Measurements from ENCODE around the gene AK6. TPM values are rescaled to one million over a fixed set of nuclear protein-coding genes. Genes with fewer than 3 reads are reported as not detected.
A peak's percentile ranks its signal among the peaks of the same experiment; 100 is the strongest.

The AK6 gene
- total RNA-seq, 1 experiment from 2014 or later, result 40.8 TPM

- Histone ChIP-seq H3K27me3 (ENCODE audit: insufficient read depth, low read length) (no peaks in the 10 kb centered on the region), H3K56ac (ENCODE audit: insufficient read length, low read depth, low read length) (no peak overlapping the region), H3T11ph (ENCODE audit: low read length) (no peak overlapping the region), H3K4me2 (ENCODE audit: insufficient read depth, insufficient read length, low read length) (no peak overlapping the region), H2BK15ac (ENCODE audit: low read depth, low read length) (no peak overlapping the region), H3K23ac (ENCODE audit: insufficient read length, low read depth, low read length) (no peak overlapping the region), H3K23me2 (ENCODE audit: insufficient read length, low read depth, low read length, poor library complexity, severe bottlenecking) (no peaks in the 10 kb centered on the region), H4K20me1 (ENCODE audit: control insufficient read depth, insufficient read depth, insufficient read length) (no peaks in the 10 kb centered on the region), H3K79me2 (ENCODE audit: insufficient read depth, low read length) (peaks cover 6% of the 10 kb centered on the region; the same call in 1 of the 2 replicates), H2BK12ac (ENCODE audit: insufficient read length, low read depth, low read length) (no peak overlapping the region), H3K4ac (ENCODE audit: low read depth, low read length) (no peak overlapping the region), H4K5ac (ENCODE audit: insufficient read length, low read depth, low read length) (no peak overlapping the region), H2BK20ac (ENCODE audit: low read depth, low read length, poor library complexity, severe bottlenecking) (no peak overlapping the region), H3K14ac (ENCODE audit: insufficient read depth, low read length) (no peak overlapping the region), H3K18ac (ENCODE audit: insufficient read length, low read depth, low read length) (no peak overlapping the region), H4K91ac (ENCODE audit: insufficient read length, low read depth, low read length) (no peak overlapping the region), H3K79me1 (ENCODE audit: insufficient read depth, low read depth, low read length, poor library complexity, severe bottlenecking) (no peaks in the 10 kb centered on the region), H2BK5ac (ENCODE audit: insufficient read length, low read length) (no peak overlapping the region), H2AK5ac (ENCODE audit: insufficient read length, low read length) (no peak overlapping the region), H2AFZ (ENCODE audit: low read length) (no peak overlapping the region), H3K9ac (ENCODE audit: extremely low read depth, insufficient read length, low read length) (no peak overlapping the region), H3K27ac (ENCODE audit: insufficient read length, low read depth, low read length) (no peak overlapping the region), H3K9me3 (ENCODE audit: control insufficient read depth, low read depth, low read length) (no peaks in the 10 kb centered on the region), H4K8ac (replicated peaks; ENCODE audit: insufficient read length, low read depth, low read length) (no peak overlapping the region), H2BK120ac (ENCODE audit: low read depth, low read length, poor library complexity, severe bottlenecking) (no peak overlapping the region), H3K4me1 (ENCODE audit: insufficient read depth, low read length) (no peaks in the 10 kb centered on the region)
- H3K4me3 Mint-ChIP-seq, result no peak overlapping the region
- no peak for DNase-seq
- H3K36me3 Mint-ChIP-seq (ENCODE audit: insufficient read depth in 1 of 3, low read depth in 3 of 3), result peaks cover 14 to 29% (median 25%) of the 10 kb centered on the region in 3 experiments; a peak in 6 of 7 replicates
- H3K9me3 Mint-ChIP-seq, result no peaks in the 10 kb centered on the region
- no peaks in the 10 kb centered on the region for H3K27me3 Mint-ChIP-seq (ENCODE audit: low read depth)
- WGBS (ENCODE audit: extremely low coverage, insufficient read length, low lambda C conversion rate), result no CpG with 5 or more reads among the region's 1 CpG
- H3K27ac Mint-ChIP-seq, result peak overlapping the region in 1 of 3 experiments; percentile 4; a peak in 1 of 7 replicates
- no peaks in the 10 kb centered on the region for H3K4me1 Mint-ChIP-seq
- no peak for TF ChIP-seq CTCF (conservative IDR thresholded peaks at IDR 0.05)
Measured at GRCh38 chr5:69360442-69360841, 8.9 kb downstream of the AK6 start.
